Mesenteric fat pad (tissue), 1 donor: ENCODE results near the gene ANAPC10. TPM values are rescaled to one million over a fixed set of nuclear protein-coding genes. Genes with fewer than 3 reads are reported as not detected.

Source experiments
- DNase-seq: peaks from one replicate; pipeline ENCODE4 v3.0.0-alpha.2; 2020; ENCODE audit warnings: low spot score
- total RNA-seq: library from RNA; stranded (reverse); fragmentation: NEBNext Ultra II Directional; extraction: Animal tissue kit (Norgen Biotek cat#: 25700); gene quantifications from one replicate; pipeline ENCODE4 v1.2.1, GENCODE V29; 2021
- donor health status: DM: yes; HTN: yes; CAD: no.

Gene ANAPC10
- total RNA-seq, 1 donor from 2014 or later: 18.6 TPM

DNA sequence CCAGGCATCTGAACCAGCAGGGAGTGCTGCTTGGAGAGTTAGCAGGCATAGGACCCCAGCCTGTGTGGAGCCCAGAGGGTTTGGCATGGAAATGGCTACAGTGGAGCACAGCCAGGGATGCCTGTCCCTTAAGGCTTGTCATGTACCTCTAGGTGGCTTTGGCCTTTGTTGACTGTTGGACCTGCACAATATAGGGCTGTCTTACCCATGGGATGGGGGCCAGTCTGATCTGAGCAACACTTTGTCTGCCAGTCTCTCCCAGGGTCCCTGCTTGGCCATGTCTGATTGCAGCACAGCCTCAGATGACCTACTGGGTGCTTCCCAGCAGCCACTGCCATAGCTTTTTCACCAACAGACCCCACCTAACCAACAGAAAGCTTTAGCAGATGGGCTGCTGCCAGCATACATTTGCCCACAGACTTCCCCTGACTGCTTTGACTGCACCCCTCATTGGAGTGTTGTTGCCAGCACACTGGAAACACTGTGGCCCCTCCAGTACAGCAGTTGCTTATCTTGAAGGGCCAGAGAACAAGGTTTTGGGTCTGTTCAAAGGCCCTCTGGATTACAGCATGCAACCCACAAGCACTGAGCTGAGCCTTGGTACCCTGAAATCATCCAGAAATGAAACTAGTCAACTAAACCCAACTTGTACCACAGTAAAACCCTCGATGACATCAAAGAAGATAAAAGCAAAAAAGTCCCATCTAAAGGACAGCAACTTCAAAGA, 22.1 kb downstream of the ANAPC10 start:
- no peak for DNase-seq

GRCh38 chr4:145071560-145071959, 26.4 kb downstream of the ANAPC10 start:
- DNase-seq: no peak

DNA sequence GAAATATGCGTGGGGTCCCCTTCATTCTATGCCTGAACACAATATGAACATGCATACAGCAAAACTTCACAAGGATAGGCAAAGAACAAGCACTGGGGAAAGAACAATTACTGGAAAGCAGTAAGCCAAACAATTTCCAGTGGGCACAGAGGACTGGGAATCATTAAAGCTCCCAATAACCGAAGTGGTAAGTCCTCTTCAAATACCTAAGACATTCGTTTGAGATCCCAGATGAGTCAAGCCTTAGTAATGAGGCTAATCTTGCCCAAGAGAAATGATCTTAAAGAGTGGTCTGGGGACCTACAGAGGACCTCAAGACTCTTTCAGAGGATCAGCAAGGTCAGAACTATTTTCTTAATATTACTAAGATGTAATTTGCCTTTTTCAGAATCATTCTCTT, 28.6 kb downstream of the ANAPC10 start:
- no peak for DNase-seq

DNA sequence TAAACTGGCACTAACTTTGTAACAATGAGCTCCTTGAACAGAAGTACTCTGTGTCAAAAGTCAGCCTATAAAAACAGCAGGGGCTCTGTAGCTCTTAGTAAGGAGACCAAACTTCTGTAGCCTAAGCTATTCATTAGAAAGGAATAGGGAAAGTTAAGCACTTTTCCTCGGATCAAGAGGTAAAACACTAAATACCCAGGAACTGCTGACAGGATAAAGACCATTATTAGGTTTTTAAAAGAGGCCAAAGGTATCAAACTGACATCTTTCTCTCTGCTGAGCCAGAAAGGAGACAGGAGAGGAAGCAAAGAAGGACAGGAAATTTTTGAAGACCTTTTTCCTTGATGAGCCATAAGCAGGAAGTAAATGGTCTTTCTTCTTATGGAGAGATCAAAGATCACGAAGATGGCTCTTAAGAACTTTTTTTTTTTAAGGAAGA, 31.9 kb downstream of the ANAPC10 start:
- DNase-seq: no peak

- DNase-seq: no peak
These were observed 36.6 kb downstream of the ANAPC10 start for GRCh38 chr4:145061318-145061920.

- no peak for DNase-seq
These were observed 39.7 kb downstream of the ANAPC10 start for GRCh38 chr4:145058256-145058655.

DNA sequence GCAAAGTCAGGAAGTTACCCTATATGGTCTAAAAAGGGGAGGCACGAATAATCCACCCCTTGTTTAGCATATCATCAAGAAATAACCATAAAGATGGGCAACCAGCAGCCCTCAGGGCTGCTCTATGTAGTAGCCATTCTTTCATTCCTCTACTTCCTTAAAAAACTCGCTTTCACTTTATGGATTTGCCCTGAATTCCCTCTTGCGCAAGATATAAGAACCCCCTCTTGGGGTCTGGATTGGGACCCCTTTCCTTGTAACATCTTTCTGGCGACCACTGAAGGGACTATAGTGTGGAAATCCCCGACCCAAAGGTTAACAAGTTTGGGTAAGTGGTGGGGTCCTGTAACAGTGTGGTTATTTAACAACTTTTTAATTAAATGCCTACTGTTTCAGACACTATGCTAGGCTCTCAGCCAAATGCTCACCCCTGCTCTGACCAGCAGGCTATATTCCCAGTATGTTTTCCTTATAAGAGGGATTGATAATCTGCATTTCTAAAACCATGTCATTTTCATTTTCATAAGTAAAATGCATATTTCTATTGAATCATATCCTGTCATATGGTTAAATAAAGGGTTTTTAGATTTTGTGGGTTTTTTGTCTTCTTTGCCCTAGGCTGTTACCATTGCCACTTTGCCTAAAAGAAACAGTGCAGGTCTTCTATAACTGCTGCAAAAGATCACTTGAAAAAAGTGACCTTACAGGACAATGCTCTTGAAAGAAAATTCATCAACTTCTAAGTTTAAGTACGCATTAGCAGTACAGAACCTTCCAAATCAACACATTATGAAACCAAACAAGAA, 41.5 kb downstream of the ANAPC10 start:
- DNase-seq: no peak

DNA sequence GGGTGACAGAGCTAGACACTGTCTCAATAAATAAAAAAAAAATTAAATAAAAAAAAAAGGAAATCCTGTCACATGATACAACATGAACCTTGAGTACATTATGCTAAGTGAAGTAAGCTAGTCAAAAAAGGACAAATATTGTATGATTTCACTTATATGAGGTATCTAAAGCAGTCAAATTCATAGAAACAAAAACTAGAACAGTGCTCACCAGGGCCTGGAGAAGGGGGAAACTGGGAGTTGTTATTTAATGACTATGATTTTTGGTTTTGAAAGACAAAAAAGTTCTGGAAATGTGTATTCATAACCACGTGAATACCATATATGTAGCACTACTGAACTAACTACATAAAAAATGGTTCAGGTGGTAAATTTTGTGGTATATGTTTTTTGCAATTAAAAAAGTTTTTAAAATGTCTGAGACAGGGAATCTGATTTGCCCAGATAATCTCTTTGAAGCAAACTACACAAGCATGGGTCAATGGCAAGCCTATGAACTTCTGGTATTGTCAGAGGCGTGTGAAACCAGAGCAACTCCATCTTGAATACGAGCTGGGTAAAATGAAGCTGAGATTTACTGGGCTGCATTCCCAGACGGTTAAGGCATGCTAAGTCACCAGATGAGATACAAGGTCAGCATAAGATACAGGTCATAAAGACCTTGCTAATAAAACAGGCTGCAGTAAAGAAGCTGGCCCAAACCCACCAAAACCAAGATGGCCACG, 42.3 kb downstream of the ANAPC10 start:
- DNase-seq: no peak

- no peak for DNase-seq
These were observed 48.8 kb downstream of the ANAPC10 start for GRCh38 chr4:145049241-145049640.

DNA sequence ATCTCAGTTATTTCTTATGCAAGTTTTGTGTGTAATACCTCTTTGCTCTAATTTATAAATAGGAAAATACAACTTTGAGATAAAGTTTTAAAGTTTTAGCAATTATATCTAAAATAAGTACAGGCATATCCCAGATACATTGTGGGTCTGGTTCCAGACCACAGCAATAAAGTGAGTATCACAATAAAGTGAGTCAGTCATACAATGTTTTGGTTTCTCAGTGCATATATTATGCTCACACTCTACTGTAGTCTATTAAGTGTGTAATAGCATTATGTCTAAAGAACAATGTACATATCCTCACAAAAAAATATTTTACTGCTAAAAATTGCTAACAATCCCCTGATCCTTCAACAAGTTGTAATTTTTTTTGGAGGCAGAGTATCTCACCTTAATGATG, 49.2 kb downstream of the ANAPC10 start:
- no peak for DNase-seq

DNA sequence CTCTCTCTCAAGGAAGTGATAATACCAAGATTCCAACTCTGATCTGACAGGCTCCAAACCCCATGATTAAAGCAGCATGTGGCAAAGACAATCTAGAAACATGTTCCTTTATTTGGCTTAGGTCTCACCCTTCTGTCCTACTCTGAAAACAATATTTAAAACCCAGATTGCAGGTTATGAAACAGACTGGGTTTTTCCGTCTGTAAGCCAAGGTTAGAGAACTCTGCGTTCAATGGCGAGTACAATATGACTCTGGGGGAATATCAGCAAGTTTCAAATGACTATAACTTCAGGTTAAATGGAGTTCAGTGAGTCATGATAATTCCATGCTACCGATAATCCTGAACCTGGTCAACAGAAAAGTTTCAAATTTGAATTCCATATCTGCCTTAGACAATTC, 50.8 kb downstream of the ANAPC10 start:
- no peak for DNase-seq

DNA sequence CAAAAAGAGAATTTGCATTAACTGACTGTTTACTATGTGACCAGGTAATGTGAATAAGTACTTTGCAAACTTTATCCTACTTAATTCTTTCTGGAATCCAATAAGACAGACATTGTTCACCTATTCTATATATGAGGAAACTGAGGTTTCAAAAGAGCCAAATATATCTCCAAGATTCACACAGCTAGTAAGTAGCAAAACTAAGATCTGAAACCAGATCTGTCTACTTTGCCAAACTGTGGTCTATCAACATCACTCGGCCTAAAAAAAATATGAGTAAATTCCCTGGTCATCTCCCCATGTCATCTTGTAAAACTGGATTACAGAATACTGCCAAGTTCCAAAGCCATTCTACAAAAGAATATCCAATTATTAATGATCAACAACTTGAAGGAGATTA, 52.8 kb downstream of the ANAPC10 start:
- DNase-seq: no peak

- DNase-seq: no peak
These were observed 53.7 kb downstream of the ANAPC10 start for GRCh38 chr4:145044341-145044740.

- no peak for DNase-seq
These were observed 54.7 kb downstream of the ANAPC10 start for GRCh38 chr4:145043306-145043705.

DNA sequence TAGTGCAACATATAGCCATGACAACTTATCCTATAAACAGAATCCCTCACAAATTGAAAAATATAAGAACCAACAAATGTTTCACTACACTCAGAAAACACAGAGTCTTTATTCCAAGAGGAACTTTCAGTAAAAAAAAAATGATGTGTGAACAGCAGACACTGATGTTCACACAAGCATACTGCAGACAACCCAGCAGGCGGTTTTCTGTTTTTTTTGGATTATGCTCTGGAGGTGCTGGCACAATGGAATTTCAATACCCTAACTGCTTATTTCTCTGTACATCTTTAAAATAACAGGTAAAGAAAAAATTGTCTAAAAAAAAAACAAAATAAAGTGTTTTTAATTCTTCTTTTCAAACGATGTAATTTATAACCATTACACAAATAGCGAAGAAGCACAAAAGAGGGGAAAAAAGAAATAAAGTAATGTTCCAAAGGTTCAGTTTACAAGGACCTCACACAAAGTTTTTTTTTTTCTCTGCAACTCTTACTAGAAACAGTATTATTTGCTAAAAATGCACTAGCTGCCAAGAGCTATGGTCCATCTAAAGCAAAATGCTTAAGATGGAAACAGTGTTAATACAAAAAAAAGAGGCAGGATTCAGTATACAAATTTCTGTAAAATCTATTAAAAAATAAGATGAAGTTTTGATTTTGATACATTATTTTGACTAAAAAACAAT, 55.3 kb downstream of the ANAPC10 start:
- no peak for DNase-seq

GRCh38 chr4:145041378-145041777, 56.6 kb downstream of the ANAPC10 start:
- no peak for DNase-seq

DNA sequence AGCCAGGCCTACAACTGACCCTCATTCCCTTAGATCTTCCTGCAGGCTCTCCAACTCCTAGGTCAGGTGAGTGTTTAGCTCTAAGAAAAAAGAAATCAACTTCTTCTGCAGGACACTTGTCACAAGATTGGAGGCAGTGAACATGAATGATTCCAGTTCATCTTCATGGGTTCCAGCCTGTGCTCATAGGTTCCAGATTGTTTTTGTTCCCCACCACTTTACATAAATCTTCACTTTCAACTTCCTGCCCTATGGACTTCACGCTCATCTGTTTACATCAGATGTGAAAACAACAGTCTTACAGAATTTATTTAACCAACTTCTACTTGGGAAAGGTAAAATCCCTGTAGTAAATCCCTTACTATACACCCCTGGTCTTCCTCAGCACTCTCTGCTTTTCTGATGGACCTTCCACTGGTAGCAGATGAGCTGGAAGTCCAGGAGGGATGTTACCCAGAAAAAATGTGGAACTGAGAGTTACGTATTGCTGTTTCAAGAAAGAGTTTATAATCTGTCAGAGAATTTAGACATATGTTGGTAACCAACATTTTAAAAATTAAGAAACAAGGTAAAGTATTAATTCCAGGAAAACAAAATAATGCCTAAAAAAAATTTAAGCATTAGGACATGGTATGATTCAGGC, 62.4 kb downstream of the ANAPC10 start:
- DNase-seq: no peak

DNA sequence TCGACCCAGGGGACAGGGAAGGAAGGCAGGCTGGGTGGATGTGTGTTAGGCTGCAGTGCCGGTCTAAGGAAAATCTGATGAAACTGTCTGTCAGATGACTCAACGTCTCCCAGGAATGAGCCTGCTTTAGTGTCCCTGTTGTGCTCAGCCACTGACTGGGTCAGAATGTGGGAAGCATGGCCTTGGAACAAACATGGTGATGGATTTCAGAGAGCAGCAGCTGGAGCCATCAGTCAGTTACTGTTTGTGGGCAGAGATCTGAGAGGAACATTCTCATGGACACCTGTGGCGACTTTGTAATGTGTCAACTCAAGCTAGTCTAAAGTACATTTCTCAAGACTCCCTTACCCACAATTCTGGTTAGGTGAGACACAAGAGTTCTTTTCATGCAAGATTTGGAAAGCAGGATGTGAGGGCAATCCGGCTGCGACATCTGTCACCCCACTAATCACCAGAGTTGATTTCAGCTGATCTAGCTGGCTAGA, 63.2 kb downstream of the ANAPC10 start:
- no peak for DNase-seq

DNA sequence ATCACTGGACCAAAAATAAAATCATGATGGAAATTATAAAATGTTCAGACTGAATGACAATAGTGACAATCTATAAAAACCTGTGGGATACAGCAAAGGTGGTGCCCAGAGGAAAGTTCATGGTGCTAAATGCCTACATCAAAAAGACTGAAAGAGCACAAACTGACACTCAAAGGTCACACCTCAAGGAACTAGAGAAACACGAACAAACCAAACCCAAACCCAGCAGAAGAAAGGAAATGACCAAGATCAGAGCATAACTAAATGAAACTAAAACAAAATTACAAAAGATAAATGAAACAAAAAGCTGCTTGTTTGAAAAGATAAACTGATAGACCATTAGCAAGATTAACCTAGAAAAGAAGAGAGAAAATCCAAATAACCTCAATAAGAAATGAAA, 78.7 kb downstream of the ANAPC10 start:
- no peak for DNase-seq

GRCh38 chr4:145014365-145014764, 83.6 kb downstream of the ANAPC10 start:
- no peak for DNase-seq
